Measurements from ENCODE around the gene CALM3. TPM values are rescaled to one million over a fixed set of nuclear protein-coding genes. Genes with fewer than 3 reads are reported as not detected.

The CALM3 gene
- total and polyA plus RNA-seq, 2 donors (not counting 3 experiments of a cell fraction or from before 2014, with no cell fraction given), result 305 to 425 TPM

DNA sequence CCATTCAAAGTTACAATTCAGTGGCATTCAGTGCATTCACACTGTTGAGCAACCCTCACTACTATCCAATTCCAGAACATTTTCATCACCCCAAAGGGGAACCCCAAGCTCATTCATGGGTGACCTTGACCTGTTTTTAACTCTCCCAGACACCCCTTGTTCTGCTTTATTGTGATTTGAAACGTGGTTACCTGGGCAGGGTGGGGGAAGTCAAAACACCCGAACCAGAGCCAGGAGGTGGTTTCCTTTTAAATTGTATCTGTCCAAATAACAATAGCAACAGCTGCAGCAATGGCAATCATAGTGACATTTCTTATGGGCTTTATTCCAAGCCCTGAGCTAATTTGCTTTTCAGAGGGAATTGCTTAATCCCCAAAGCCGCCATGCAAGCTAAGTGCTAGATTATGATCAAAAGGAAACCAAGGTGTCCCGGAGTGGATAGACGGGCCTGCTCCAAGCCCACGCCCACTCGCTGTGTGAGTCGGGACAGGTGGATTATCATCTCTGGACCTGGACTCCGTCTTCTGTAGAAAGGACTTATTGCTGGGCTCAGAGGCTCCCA is 17.6 kb downstream of the CALM3 start:
- no peaks in the 10 kb centered on the region for H3K9me1 ChIP-seq (replicated peaks; ENCODE audit: control insufficient read depth, extremely low read depth, insufficient read depth, low read length)
- BruUV-seq (replicated peaks), result no TSS peak
- intact Hi-C loops (cut with micrococcal nuclease), result no loop called here
- H3K4me1 ChIP-seq (ENCODE audit: control insufficient read depth, extremely low read depth, insufficient read depth, low read length), result no peaks in the 10 kb centered on the region
- dilution Hi-C loops (cut with MboI; ENCODE audit: extremely low pct_ligation_motif_present, low sequenced_read_pairs), result no loop called here
- H3K4me3 ChIP-seq (replicated peaks in 1 of 3; ENCODE audit: insufficient read depth in 1 of 3, low read depth in 1 of 3, low read length in 3 of 3), result no peak overlapping the region
- no peak overlapping the region for H2AFZ ChIP-seq (ENCODE audit: low read depth, low read length)
- DNase-seq (ENCODE audit: low read depth, low spot score) (no peak), FAIRE-seq (no peak)
- H3K27ac ChIP-seq (ENCODE audit: insufficient read depth, low read depth, low read length), result no peak overlapping the region
- TF ChIP-seq, protein P1, sequence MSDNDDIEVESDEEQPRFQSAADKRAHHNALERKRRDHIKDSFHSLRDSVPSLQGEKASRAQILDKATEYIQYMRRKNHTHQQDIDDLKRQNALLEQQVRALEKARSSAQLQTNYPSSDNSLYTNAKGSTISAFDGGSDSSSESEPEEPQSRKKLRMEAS (IDR thresholded peaks at IDR 0.05; ENCODE audit: insufficient read depth, insufficient read length), result no peak
- TF ChIP-seq JUN (IDR thresholded peaks at IDR 0.05; ENCODE audit: borderline replicate concordance, insufficient read depth, insufficient read length, low read depth), result no peak
- TF ChIP-seq, protein P2, sequence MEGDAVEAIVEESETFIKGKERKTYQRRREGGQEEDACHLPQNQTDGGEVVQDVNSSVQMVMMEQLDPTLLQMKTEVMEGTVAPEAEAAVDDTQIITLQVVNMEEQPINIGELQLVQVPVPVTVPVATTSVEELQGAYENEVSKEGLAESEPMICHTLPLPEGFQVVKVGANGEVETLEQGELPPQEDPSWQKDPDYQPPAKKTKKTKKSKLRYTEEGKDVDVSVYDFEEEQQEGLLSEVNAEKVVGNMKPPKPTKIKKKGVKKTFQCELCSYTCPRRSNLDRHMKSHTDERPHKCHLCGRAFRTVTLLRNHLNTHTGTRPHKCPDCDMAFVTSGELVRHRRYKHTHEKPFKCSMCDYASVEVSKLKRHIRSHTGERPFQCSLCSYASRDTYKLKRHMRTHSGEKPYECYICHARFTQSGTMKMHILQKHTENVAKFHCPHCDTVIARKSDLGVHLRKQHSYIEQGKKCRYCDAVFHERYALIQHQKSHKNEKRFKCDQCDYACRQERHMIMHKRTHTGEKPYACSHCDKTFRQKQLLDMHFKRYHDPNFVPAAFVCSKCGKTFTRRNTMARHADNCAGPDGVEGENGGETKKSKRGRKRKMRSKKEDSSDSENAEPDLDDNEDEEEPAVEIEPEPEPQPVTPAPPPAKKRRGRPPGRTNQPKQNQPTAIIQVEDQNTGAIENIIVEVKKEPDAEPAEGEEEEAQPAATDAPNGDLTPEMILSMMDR (IDR thresholded peaks at IDR 0.05; ENCODE audit: extremely low read depth in 1 of 2, insufficient read depth in 1 of 2, low read depth in 1 of 2, low read length in 2 of 2), result no peak
- TF ChIP-seq FOS (IDR thresholded peaks at IDR 0.05; ENCODE audit: borderline replicate concordance, insufficient read depth, low read length), result no peak
- TF ChIP-seq POLR2AphosphoS5 (IDR thresholded peaks at IDR 0.05; ENCODE audit: insufficient read depth, low read depth, low read length), result no peak
- TF ChIP-seq EZH2 (IDR thresholded peaks at IDR 0.05; ENCODE audit: borderline replicate concordance, low read depth, low read length, severe bottlenecking), result no peak
- TF ChIP-seq GATA2 (IDR thresholded peaks at IDR 0.05; ENCODE audit: insufficient read depth, insufficient read length, low read depth, low read length), result no peak
- TF ChIP-seq MYC (IDR thresholded peaks at IDR 0.05; ENCODE audit: low read depth, low read length), result no peak
- no peak for TF ChIP-seq POLR2A (IDR thresholded peaks at IDR 0.05; ENCODE audit: low read depth, low read length)
- H3K4me2 ChIP-seq (ENCODE audit: insufficient read depth, low read length), result no peak overlapping the region
- ChIA-PET POLR2A (no interaction called here), CTCF (interaction anchor here (1.2 to 13.9 kb wide), 3 partner anchors 12 to 46 kb away, joined by 3 to 422 read pairs (median 21); partner anchors contain the start of gene DACT3)
- H3K9ac ChIP-seq (replicated peaks; ENCODE audit: extremely low read depth, insufficient read depth, low read length), result no peak overlapping the region
- H3K79me2 ChIP-seq (ENCODE audit: control insufficient read depth, insufficient read depth, low read length), result no peaks in the 10 kb centered on the region
- H3K9me3 ChIP-seq (replicated peaks; ENCODE audit: control insufficient read depth, insufficient read depth, low read length), result no peaks in the 10 kb centered on the region
- no peaks in the 10 kb centered on the region for H3K36me3 ChIP-seq (ENCODE audit: control insufficient read depth in 2 of 2, extremely low read depth in 1 of 2, insufficient read depth in 2 of 2, low read length in 2 of 2)
- no peaks in the 10 kb centered on the region for H4K20me1 ChIP-seq (replicated peaks; ENCODE audit: control insufficient read depth, extremely low read depth, insufficient read depth, low read length)
- H3K27me3 ChIP-seq (ENCODE audit: control insufficient read depth in 2 of 2, insufficient read depth in 2 of 2, low read length in 2 of 2), result no peaks in the 10 kb centered on the region
